Activated naive CD4-positive, alpha-beta T cell treated with anti-CD3 and anti-CD28 coated beads for 36 hours (primary cell): Measurements from ENCODE around the gene SIVA1. TPM values are rescaled to one million over a fixed set of nuclear protein-coding genes. Genes with fewer than 3 reads are reported as not detected.
A peak's percentile ranks its signal among the peaks of the same experiment; 100 is the strongest.

Source experiments
- CTCF ChIA-PET: fragments of 350-600 bp; sonication (Branson Sonifier 250); formaldehyde crosslinking; loops from one replicate; lab custom pipeline; 2021; ENCODE audit warnings: antibody characterized with exemption; lab: Charles Lee
- DNase-seq: peaks from one replicate; pipeline ENCODE4 v3.0.0-alpha.2; 2020
- H3K27ac Mint-ChIP-seq: one replicate; pipeline ENCODE4 v1.8.0; 2021; ENCODE audit warnings: mild to moderate bottlenecking, mixed read lengths
- H3K27me3 Mint-ChIP-seq: one replicate; pipeline ENCODE4 v1.8.0; 2021; ENCODE audit warnings: low read depth, mixed read lengths
- H3K36me3 Mint-ChIP-seq: one replicate; pipeline ENCODE4 v1.8.0; 2021; ENCODE audit warnings: low read depth, mixed read lengths
- H3K4me1 Mint-ChIP-seq: one replicate; pipeline ENCODE4 v1.8.0; 2021; ENCODE audit warnings: low read depth, mixed read lengths
- H3K4me3 Mint-ChIP-seq: one replicate; pipeline ENCODE4 v1.8.0; 2021; ENCODE audit warnings: mild to moderate bottlenecking, moderate library complexity, mixed read lengths
- H3K9me3 Mint-ChIP-seq: one replicate; pipeline ENCODE4 v1.8.0; 2021; ENCODE audit warnings: mixed read lengths
- intact Hi-C: fragments of 100-400 bp; cut with micrococcal nuclease; formaldehyde crosslinking; loops from one replicate; pipeline ENCODE4 v1.15.1; 2023
- total RNA-seq, 2 experiments: library from RNA; stranded (reverse); gene quantifications; one replicate each; pipeline ENCODE4 v1.2.3, GENCODE V29; 2021

Gene SIVA1
- 10 to 100 TPM; 86.1 to 92.7 TPM for total RNA-seq

- H3K4me3 Mint-ChIP-seq: peak within 1 kb of the TSS; percentile 91
- H3K27ac Mint-ChIP-seq: peak within 1 kb of the TSS; percentile 88
These were observed at the start of gene SIVA1 for GRCh38 chr14:104752735-104753527. Gene SIVA1 (plus strand): TSS chr14:104753147. CDS start chr14:104753202, 55 bp downstream.

GRCh38 chr14:104703269-104703668 lies 49.7 kb upstream of the SIVA1 start:
- intact Hi-C loops: no loop called here
- CTCF ChIA-PET: no interaction called here
- Mint-ChIP-seq H3K4me1 (no peaks in the 10 kb centered on the region), H3K36me3 (peaks cover 4% of the 10 kb centered on the region), H3K4me3 (no peak overlapping the region), H3K27me3 (no peaks in the 10 kb centered on the region), H3K27ac (no peak overlapping the region), H3K9me3 (no peaks in the 10 kb centered on the region)
- DNase-seq: no peak

More at GRCh38 chr14:104752735-104753527, at the start of gene SIVA1:
- peaks cover 32% of the 10 kb centered on the region for H3K4me1 Mint-ChIP-seq
- peak; percentile 100 for DNase-seq
- intact Hi-C loops: loop anchor here (1.0 to 10.0 kb wide), 9 partner anchors 15 to 1976 kb away; partner anchors contain the start of genes ADSS1, CDCA4, GPR132 and TEDC1
- no peaks in the 10 kb centered on the region for H3K27me3 Mint-ChIP-seq
- H3K9me3 Mint-ChIP-seq: no peaks in the 10 kb centered on the region
- CTCF ChIA-PET: interaction anchor here (0.9 to 3.6 kb wide), 7 partner anchors 9 to 74 kb away, joined by 3 to 20 read pairs (median 4); no protein-coding TSS in a partner anchor
- H3K36me3 Mint-ChIP-seq: peaks cover 12% of the 10 kb centered on the region

GRCh38 chr14:104704252-104704651 lies 48.7 kb upstream of the SIVA1 start:
- H3K27ac Mint-ChIP-seq: no peak overlapping the region

GRCh38 chr14:104705340-104706047 lies 47.5 kb upstream of the SIVA1 start:
- CTCF ChIA-PET: interaction anchor here (0.6 to 1.0 kb wide), 3 partner anchors 39 to 317 kb away, joined by 3 read pairs; no protein-coding TSS in a partner anchor
- Mint-ChIP-seq H3K27me3 (no peaks in the 10 kb centered on the region), H3K4me3 (no peak overlapping the region), H3K27ac (no peak overlapping the region), H3K9me3 (no peaks in the 10 kb centered on the region), H3K36me3 (peaks cover 4% of the 10 kb centered on the region), H3K4me1 (peaks cover 2% of the 10 kb centered on the region)
- no peak for DNase-seq
- intact Hi-C loops: no loop called here

More at GRCh38 chr14:104704252-104704651, 48.7 kb upstream of the SIVA1 start:
- Mint-ChIP-seq H3K4me3 (no peak overlapping the region), H3K36me3 (peaks cover 4% of the 10 kb centered on the region), H3K4me1 (peaks cover 2% of the 10 kb centered on the region), H3K9me3 (no peaks in the 10 kb centered on the region), H3K27me3 (no peaks in the 10 kb centered on the region)
- CTCF ChIA-PET: no interaction called here
- DNase-seq: no peak
- intact Hi-C loops: no loop called here

GRCh38 chr14:104706733-104707607 lies 46.0 kb upstream of the SIVA1 start:
- Mint-ChIP-seq H3K36me3 (peaks cover 5% of the 10 kb centered on the region), H3K9me3 (no peaks in the 10 kb centered on the region), H3K4me1 (peaks cover 2% of the 10 kb centered on the region), H3K27me3 (no peaks in the 10 kb centered on the region), H3K4me3 (no peak overlapping the region), H3K27ac (no peak overlapping the region)
- CTCF ChIA-PET: interaction anchor here (0.6 kb wide), 1 partner anchor 37 kb away, joined by 4 read pairs; no protein-coding TSS in a partner anchor
- intact Hi-C loops: no loop called here
- no peak for DNase-seq

- H3K4me3 Mint-ChIP-seq: no peak overlapping the region
- peaks cover 5% of the 10 kb centered on the region for H3K36me3 Mint-ChIP-seq
- CTCF ChIA-PET: interaction anchor here (1.0 to 1.5 kb wide), 2 partner anchors 30 to 42 kb away, joined by 6 to 7 read pairs; no protein-coding TSS in a partner anchor
- no peak for DNase-seq
- H3K9me3 Mint-ChIP-seq: no peaks in the 10 kb centered on the region
- no peaks in the 10 kb centered on the region for H3K27me3 Mint-ChIP-seq
- intact Hi-C loops: loop anchor here (1.0 kb wide), 2 partner anchors 43 to 58 kb away; no protein-coding TSS in a partner anchor
- peaks cover 2% of the 10 kb centered on the region for H3K4me1 Mint-ChIP-seq
- H3K27ac Mint-ChIP-seq: no peak overlapping the region
These were observed 45.0 kb upstream of the SIVA1 start for GRCh38 chr14:104707608-104708595.

- intact Hi-C loops: loop anchor here (1.0 kb wide), 2 partner anchors 43 to 58 kb away; no protein-coding TSS in a partner anchor
- Mint-ChIP-seq H3K4me3 (no peak overlapping the region), H3K9me3 (no peaks in the 10 kb centered on the region), H3K27ac (no peak overlapping the region), H3K27me3 (no peaks in the 10 kb centered on the region), H3K4me1 (peaks cover 2% of the 10 kb centered on the region), H3K36me3 (peaks cover 5% of the 10 kb centered on the region)
- CTCF ChIA-PET: interaction anchor here (0.6 to 1.5 kb wide), 12 partner anchors 13 to 62 kb away, joined by 3 to 7 read pairs (median 4); partner anchors contain the start of gene ADSS1
- peak; percentile 80 for DNase-seq
These were observed 44.2 kb upstream of the SIVA1 start for GRCh38 chr14:104708606-104709268.

- H3K9me3 Mint-ChIP-seq: no peaks in the 10 kb centered on the region
- H3K4me1 Mint-ChIP-seq: peaks cover 2% of the 10 kb centered on the region
- intact Hi-C loops: no loop called here
- H3K36me3 Mint-ChIP-seq: peaks cover 2% of the 10 kb centered on the region
- no peaks in the 10 kb centered on the region for H3K27me3 Mint-ChIP-seq
- no peak overlapping the region for H3K27ac Mint-ChIP-seq
- DNase-seq: no peak
- CTCF ChIA-PET: interaction anchor here (0.6 to 1.5 kb wide), 12 partner anchors 12 to 63 kb away, joined by 3 to 7 read pairs (median 4); partner anchors contain the start of gene ADSS1
- H3K4me3 Mint-ChIP-seq: no peak overlapping the region
These were observed 43.4 kb upstream of the SIVA1 start for GRCh38 chr14:104709387-104710039.

- Mint-ChIP-seq H3K9me3 (no peaks in the 10 kb centered on the region), H3K36me3 (peaks cover 2% of the 10 kb centered on the region), H3K4me1 (peaks cover 2% of the 10 kb centered on the region), H3K27me3 (no peaks in the 10 kb centered on the region), H3K4me3 (no peak overlapping the region), H3K27ac (no peak overlapping the region)
- intact Hi-C loops: no loop called here
- CTCF ChIA-PET: interaction anchor here (0.8 to 1.3 kb wide), 3 partner anchors 13 to 59 kb away, joined by 3 to 4 read pairs (median 3); no protein-coding TSS in a partner anchor
- no peak for DNase-seq
These were observed 42.7 kb upstream of the SIVA1 start for GRCh38 chr14:104710071-104710735.
